Measurements from ENCODE around the gene BANK1. TPM values are rescaled to one million over a fixed set of nuclear protein-coding genes. Genes with fewer than 3 reads are reported as not detected.

The BANK1 gene
- total RNA-seq, 1 donor from 2014 or later = 0.19 TPM

DNA sequence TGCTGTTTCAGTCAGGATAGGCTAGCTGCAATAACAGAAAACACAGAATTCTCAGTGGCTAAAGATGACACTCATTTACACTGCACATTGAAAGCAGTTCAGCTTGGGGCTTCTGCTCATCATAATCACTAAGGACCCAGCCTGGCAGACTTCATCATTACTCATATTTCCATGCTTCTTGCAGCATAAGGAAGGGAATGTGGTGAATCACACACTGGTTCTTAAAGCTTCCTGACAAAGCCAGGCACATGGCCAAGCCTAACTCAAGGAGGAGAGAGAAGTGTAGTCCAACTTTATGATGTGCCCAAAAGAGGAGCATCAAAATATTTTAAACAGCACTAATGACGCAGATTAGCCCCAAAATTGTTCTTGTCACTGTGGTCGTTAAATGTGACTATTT lies 186.5 kb downstream of the BANK1 start:
- Histone ChIP-seq H3K36me3 (no peaks in the 10 kb centered on the region), H3K27me3 (no peaks in the 10 kb centered on the region), H3K4me2 (no peak overlapping the region), H4K20me1 (ENCODE audit: low read depth) (no peaks in the 10 kb centered on the region), H3K79me2 (ENCODE audit: low read depth) (no peaks in the 10 kb centered on the region), H3K27ac (no peak overlapping the region), H3F3A (ENCODE audit: low read depth) (no peaks in the 10 kb centered on the region), H3K4me3 (no peak overlapping the region), H3K9me3 (ENCODE audit: low read depth) (no peaks in the 10 kb centered on the region), H3K9ac (no peak overlapping the region), H2AFZ (replicated peaks) (no peak overlapping the region), H3K4me1 (no peaks in the 10 kb centered on the region)
- DNase-seq (ENCODE audit: low spot score) = no peak
- Mint-ChIP-seq H3K4me1 (no peaks in the 10 kb centered on the region), H3K27ac (no peak overlapping the region), H3K4me3 (no peak overlapping the region), H3K9me3 (no peaks in the 10 kb centered on the region), H3K27me3 (ENCODE audit: insufficient read depth, low read depth) (no peaks in the 10 kb centered on the region), H3K36me3 (no peaks in the 10 kb centered on the region)
- TF ChIP-seq EZH2phosphoT487 (IDR thresholded peaks at IDR 0.05) = no peak

DNA sequence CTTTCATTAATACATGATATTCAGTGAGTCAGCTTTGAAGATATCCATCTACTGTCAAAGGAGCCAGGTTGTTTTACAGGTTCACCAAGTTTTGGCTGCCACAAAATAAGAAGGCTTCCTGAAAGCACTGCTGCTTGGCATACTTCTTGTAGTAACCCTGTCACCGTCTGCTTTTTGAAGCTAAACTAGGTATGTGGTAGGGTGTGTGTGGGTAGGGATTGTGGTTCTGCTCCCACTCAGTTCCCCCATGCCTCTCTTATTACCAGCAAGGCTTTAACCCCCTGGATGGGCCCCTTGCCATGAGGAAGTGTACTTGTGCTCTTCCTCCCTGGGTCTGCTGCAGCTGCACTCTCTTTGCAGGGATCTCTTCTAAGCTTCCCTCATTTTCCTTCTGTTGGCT lies 191.2 kb downstream of the BANK1 start:
- DNase-seq (ENCODE audit: low spot score) = peak; percentile 10
- no peak overlapping the region for H3K4me3 ChIP-seq
- no peak overlapping the region for H3K27ac ChIP-seq
- H3K79me2 ChIP-seq (ENCODE audit: low read depth) = no peaks in the 10 kb centered on the region
- no peaks in the 10 kb centered on the region for H3K9me3 Mint-ChIP-seq
- no peaks in the 10 kb centered on the region for H3K27me3 ChIP-seq
- no peak for TF ChIP-seq EZH2phosphoT487 (IDR thresholded peaks at IDR 0.05)
- no peak overlapping the region for H3K4me3 Mint-ChIP-seq
- no peaks in the 10 kb centered on the region for H3K27me3 Mint-ChIP-seq (ENCODE audit: insufficient read depth, low read depth)
- H3K4me1 ChIP-seq = no peaks in the 10 kb centered on the region
- H3K4me1 Mint-ChIP-seq = no peaks in the 10 kb centered on the region
- H3F3A ChIP-seq (ENCODE audit: low read depth) = no peaks in the 10 kb centered on the region
- no peaks in the 10 kb centered on the region for H4K20me1 ChIP-seq (ENCODE audit: low read depth)
- H3K36me3 Mint-ChIP-seq = no peaks in the 10 kb centered on the region
- no peak overlapping the region for H3K9ac ChIP-seq
- H3K9me3 ChIP-seq (ENCODE audit: low read depth) = no peaks in the 10 kb centered on the region
- H3K27ac Mint-ChIP-seq = no peak overlapping the region
- peak overlapping the region; percentile 7 for H2AFZ ChIP-seq (replicated peaks)
- no peaks in the 10 kb centered on the region for H3K36me3 ChIP-seq
- no peak overlapping the region for H3K4me2 ChIP-seq

DNA sequence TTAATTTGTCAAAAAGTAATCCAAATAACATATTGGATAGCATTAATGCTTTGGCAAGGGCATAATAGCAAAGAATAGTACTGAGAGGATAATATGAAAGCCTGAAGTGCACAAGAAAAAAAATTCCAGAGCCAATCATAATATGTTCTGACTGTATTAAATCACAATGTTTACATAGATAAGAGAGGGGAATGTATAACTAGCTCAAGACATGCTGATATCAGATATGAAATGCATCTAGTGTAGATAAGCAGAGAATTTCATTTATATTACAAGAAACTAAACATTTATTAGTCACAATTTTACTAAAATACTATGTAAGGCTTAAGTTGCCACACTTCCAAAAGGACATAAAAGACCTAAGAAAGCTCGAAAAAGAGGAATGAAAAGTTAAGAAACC lies 193.3 kb downstream of the BANK1 start:
- Mint-ChIP-seq H3K27me3 (ENCODE audit: insufficient read depth, low read depth) (no peaks in the 10 kb centered on the region), H3K4me1 (no peaks in the 10 kb centered on the region), H3K4me3 (no peak overlapping the region), H3K27ac (no peak overlapping the region), H3K36me3 (no peaks in the 10 kb centered on the region), H3K9me3 (no peaks in the 10 kb centered on the region)
- H3K9ac ChIP-seq = no peak overlapping the region
- H3K9me3 ChIP-seq (ENCODE audit: low read depth) = no peaks in the 10 kb centered on the region
- H2AFZ ChIP-seq (replicated peaks) = no peak overlapping the region
- no peaks in the 10 kb centered on the region for H3F3A ChIP-seq (ENCODE audit: low read depth)
- no peaks in the 10 kb centered on the region for H3K4me1 ChIP-seq
- no peaks in the 10 kb centered on the region for H3K79me2 ChIP-seq (ENCODE audit: low read depth)
- TF ChIP-seq, protein P1, sequence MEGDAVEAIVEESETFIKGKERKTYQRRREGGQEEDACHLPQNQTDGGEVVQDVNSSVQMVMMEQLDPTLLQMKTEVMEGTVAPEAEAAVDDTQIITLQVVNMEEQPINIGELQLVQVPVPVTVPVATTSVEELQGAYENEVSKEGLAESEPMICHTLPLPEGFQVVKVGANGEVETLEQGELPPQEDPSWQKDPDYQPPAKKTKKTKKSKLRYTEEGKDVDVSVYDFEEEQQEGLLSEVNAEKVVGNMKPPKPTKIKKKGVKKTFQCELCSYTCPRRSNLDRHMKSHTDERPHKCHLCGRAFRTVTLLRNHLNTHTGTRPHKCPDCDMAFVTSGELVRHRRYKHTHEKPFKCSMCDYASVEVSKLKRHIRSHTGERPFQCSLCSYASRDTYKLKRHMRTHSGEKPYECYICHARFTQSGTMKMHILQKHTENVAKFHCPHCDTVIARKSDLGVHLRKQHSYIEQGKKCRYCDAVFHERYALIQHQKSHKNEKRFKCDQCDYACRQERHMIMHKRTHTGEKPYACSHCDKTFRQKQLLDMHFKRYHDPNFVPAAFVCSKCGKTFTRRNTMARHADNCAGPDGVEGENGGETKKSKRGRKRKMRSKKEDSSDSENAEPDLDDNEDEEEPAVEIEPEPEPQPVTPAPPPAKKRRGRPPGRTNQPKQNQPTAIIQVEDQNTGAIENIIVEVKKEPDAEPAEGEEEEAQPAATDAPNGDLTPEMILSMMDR (IDR thresholded peaks at IDR 0.05) = no peak
- TF ChIP-seq EZH2 (IDR thresholded peaks at IDR 0.05) = no peak
- TF ChIP-seq EZH2phosphoT487 (IDR thresholded peaks at IDR 0.05) = no peak
- H4K20me1 ChIP-seq (ENCODE audit: low read depth) = no peaks in the 10 kb centered on the region
- DNase-seq (ENCODE audit: low spot score) = no peak
- no peak overlapping the region for H3K4me2 ChIP-seq
- no peaks in the 10 kb centered on the region for H3K36me3 ChIP-seq
- no peaks in the 10 kb centered on the region for H3K27me3 ChIP-seq
- H3K27ac ChIP-seq = no peak overlapping the region
- H3K4me3 ChIP-seq = no peak overlapping the region

DNA sequence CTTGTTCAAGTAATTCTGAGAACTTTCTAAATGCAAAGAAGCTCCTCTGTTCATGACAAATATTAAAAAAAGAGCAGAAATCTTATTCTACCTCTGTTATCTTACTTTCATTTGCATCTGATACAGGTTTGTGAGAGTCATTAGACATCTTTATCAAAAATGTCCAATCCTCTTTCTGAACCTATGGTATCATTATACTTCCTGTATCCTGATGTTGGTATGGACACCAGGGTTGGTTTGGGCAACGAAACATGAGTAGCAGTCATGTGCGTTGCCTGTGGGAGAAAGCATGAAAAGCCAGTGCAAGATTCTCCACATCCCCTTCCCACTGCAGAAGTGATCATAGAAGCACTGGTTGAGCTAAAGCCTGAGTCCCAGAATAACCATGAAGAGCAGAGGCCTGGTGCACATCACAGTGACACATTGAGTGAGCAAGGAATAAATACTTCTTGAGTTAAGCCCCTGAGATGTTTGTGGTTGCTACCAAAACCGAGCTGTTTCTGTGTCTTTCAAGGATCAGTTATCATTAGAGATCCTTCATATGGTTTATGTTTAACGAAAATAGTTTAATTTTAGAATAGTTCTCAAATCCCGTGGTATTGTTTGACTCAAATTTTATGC lies 197.2 kb downstream of the BANK1 start:
- Histone ChIP-seq H3K9me3 (ENCODE audit: low read depth) (no peaks in the 10 kb centered on the region), H2AFZ (replicated peaks) (no peak overlapping the region), H3K4me3 (no peak overlapping the region), H3K36me3 (no peaks in the 10 kb centered on the region), H3K27ac (no peak overlapping the region), H3K9ac (no peak overlapping the region), H3F3A (ENCODE audit: low read depth) (no peaks in the 10 kb centered on the region), H4K20me1 (ENCODE audit: low read depth) (no peaks in the 10 kb centered on the region), H3K4me2 (no peak overlapping the region), H3K27me3 (no peaks in the 10 kb centered on the region), H3K79me2 (ENCODE audit: low read depth) (no peaks in the 10 kb centered on the region), H3K4me1 (no peaks in the 10 kb centered on the region)
- no peaks in the 10 kb centered on the region for H3K9me3 Mint-ChIP-seq
- H3K27me3 Mint-ChIP-seq (ENCODE audit: insufficient read depth, low read depth) = no peaks in the 10 kb centered on the region
- DNase-seq (ENCODE audit: low spot score) = no peak
- TF ChIP-seq EZH2 (IDR thresholded peaks at IDR 0.05) (no peak), EZH2phosphoT487 (IDR thresholded peaks at IDR 0.05) (no peak)
- TF ChIP-seq, protein P1 (IDR thresholded peaks at IDR 0.05) = no peak
- no peak overlapping the region for H3K27ac Mint-ChIP-seq
- no peak overlapping the region for H3K4me3 Mint-ChIP-seq
- H3K4me1 Mint-ChIP-seq = no peaks in the 10 kb centered on the region
- no peaks in the 10 kb centered on the region for H3K36me3 Mint-ChIP-seq
